Smooth muscle cell (in vitro differentiated cells): ENCODE data around the gene TTC39A. TPM values are rescaled to one million over a fixed set of nuclear protein-coding genes. Genes with fewer than 3 reads are reported as not detected.

Experiments
- DNase-seq: peaks from one replicate; lab custom pipeline; 2025; ENCODE audit not compliant: unreplicated experiment; lab: John Stamatoyannopoulos, UW
- H2AFZ ChIP-seq: fragments of 200-600 bp; sonication (generic); 2 replicates; pipeline ENCODE4 v1.6.0; 2016; ENCODE audit warnings: antibody characterized with exemption, low read depth, mild to moderate bottlenecking
- H3F3A ChIP-seq: fragments of 200-600 bp; sonication (generic); 2 replicates; pipeline ENCODE4 v1.6.0; 2017; ENCODE audit warnings: antibody characterized with exemption, low read depth
- H3K27ac ChIP-seq: fragments of 200-600 bp; sonication (generic); 2 replicates; pipeline ENCODE4 v1.5.1; 2016; ENCODE audit warnings: low read depth, mild to moderate bottlenecking
- H3K27me3 ChIP-seq: fragments of 200-600 bp; sonication (generic); 2 replicates; pipeline ENCODE4 v1.6.1; 2016; ENCODE audit warnings: low read depth, mild to moderate bottlenecking
- H3K36me3 ChIP-seq: fragments of 200-600 bp; sonication (generic); 2 replicates; pipeline ENCODE4 v1.5.1; 2016; ENCODE audit warnings: low read depth
- H3K4me1 ChIP-seq: fragments of 200-600 bp; sonication (generic); 2 replicates; pipeline ENCODE4 v1.5.1; 2016; ENCODE audit warnings: low read depth
- H3K4me2 ChIP-seq: fragments of 200-600 bp; sonication (generic); 2 replicates; pipeline ENCODE4 v1.6.0; 2016; ENCODE audit warnings: mild to moderate bottlenecking
- H3K4me3 ChIP-seq: fragments of 200-600 bp; sonication (generic); 2 replicates; pipeline ENCODE4 v1.5.1; 2016; ENCODE audit warnings: mild to moderate bottlenecking
- H3K79me2 ChIP-seq: fragments of 200-600 bp; sonication (generic); 2 replicates; pipeline ENCODE4 v1.6.0; 2016; ENCODE audit warnings: low read depth, mild to moderate bottlenecking
- H3K9ac ChIP-seq: fragments of 200-600 bp; sonication (generic); 2 replicates; pipeline ENCODE4 v1.6.0; 2016; ENCODE audit warnings: low read depth
- H3K9me3 ChIP-seq: fragments of 200-600 bp; sonication (generic); replicated peaks from 2 replicates; pipeline ENCODE4 v1.5.1; 2016; ENCODE audit warnings: low read depth
- H4K20me1 ChIP-seq: fragments of 200-600 bp; sonication (generic); 2 replicates; pipeline ENCODE4 v1.6.0; 2016; ENCODE audit warnings: low read depth
- CTCF ChIP-seq: fragments of 200-600 bp; sonication (generic); IDR thresholded peaks from 2 replicates; pipeline ENCODE4 v1.5.1; 2017; ENCODE audit warnings: borderline replicate concordance, mild to moderate bottlenecking, antibody characterized with exemption; ENCODE audit not compliant: insufficient read depth, poor library complexity, severe bottlenecking
- WGBS: methylation state at CpG from one replicate; pipeline ENCODE4 v1.1.7; 2016; ENCODE audit warnings: low lambda C conversion rate; 5-methylcytosine and 5-hydroxymethylcytosine counted together
- polyA plus RNA-seq: library from polyadenylated mRNA; unstranded; fragments of >200 nt; fragmentation: Nextera tagmentation; extraction: Ambion mirVana; gene quantifications from 2 replicates; pipeline ENCODE4 v1.2.1, GENCODE V29; 2016
- total RNA-seq: library from RNA; depleted of rRNA; stranded (reverse); fragments of >200 nt; gene quantifications from 2 replicates; pipeline ENCODE4 v1.2.3, GENCODE V29; 2014

TTC39A gene
- total and polyA plus RNA-seq, 2 experiments from 2014 or later, result 0.27 to 2.2 TPM

GRCh38 chr1:51289676-51290488 lies 40.5 kb downstream of the TTC39A start:
- Histone ChIP-seq H3K27me3 (no peaks in the 10 kb centered on the region), H3K4me3 (no peak overlapping the region), H3K27ac (no peak overlapping the region), H4K20me1 (no peaks in the 10 kb centered on the region), H3K79me2 (no peaks in the 10 kb centered on the region), H3K9ac (no peak overlapping the region), H3K9me3 (no peaks in the 10 kb centered on the region), H3K4me1 (peaks cover 1% of the 10 kb centered on the region), H3K36me3 (no peaks in the 10 kb centered on the region), H3K4me2 (no peak overlapping the region), H2AFZ (no peak overlapping the region), H3F3A (no peaks in the 10 kb centered on the region)
- WGBS, result 91% methylated on average over 8 of the region's 8 CpGs
- no peak for TF ChIP-seq CTCF
- no peak for DNase-seq

- H3K4me2 ChIP-seq, result no peak overlapping the region
- H4K20me1 ChIP-seq, result no peaks in the 10 kb centered on the region
- WGBS, result 97% methylated on average over 5 of the region's 5 CpGs
- TF ChIP-seq CTCF, result no peak
- no peaks in the 10 kb centered on the region for H3K27me3 ChIP-seq
- no peak for DNase-seq
- H3K4me1 ChIP-seq, result peaks cover 11% of the 10 kb centered on the region
- H2AFZ ChIP-seq, result no peak overlapping the region
- no peak overlapping the region for H3K4me3 ChIP-seq
- H3K27ac ChIP-seq, result no peak overlapping the region
- H3F3A ChIP-seq, result no peaks in the 10 kb centered on the region
- no peaks in the 10 kb centered on the region for H3K9me3 ChIP-seq
- no peak overlapping the region for H3K9ac ChIP-seq
- no peaks in the 10 kb centered on the region for H3K36me3 ChIP-seq
- no peaks in the 10 kb centered on the region for H3K79me2 ChIP-seq
Measured at GRCh38 chr1:51288578-51288977, 41.8 kb downstream of the TTC39A start.

GRCh38 chr1:51287966-51288365 lies 42.4 kb downstream of the TTC39A start:
- Histone ChIP-seq H3K4me2 (no peak overlapping the region), H3K27ac (no peak overlapping the region), H3K9me3 (no peaks in the 10 kb centered on the region), H3K79me2 (no peaks in the 10 kb centered on the region), H2AFZ (no peak overlapping the region), H4K20me1 (no peaks in the 10 kb centered on the region), H3K4me3 (no peak overlapping the region), H3K9ac (no peak overlapping the region), H3K27me3 (no peaks in the 10 kb centered on the region), H3F3A (no peaks in the 10 kb centered on the region), H3K4me1 (peaks cover 11% of the 10 kb centered on the region), H3K36me3 (no peaks in the 10 kb centered on the region)
- DNase-seq, result no peak
- 94% methylated on average over 8 of the region's 8 CpGs for WGBS
- TF ChIP-seq CTCF, result no peak

- no peaks in the 10 kb centered on the region for H3K79me2 ChIP-seq
- no peaks in the 10 kb centered on the region for H4K20me1 ChIP-seq
- no peak for TF ChIP-seq CTCF
- no peaks in the 10 kb centered on the region for H3K36me3 ChIP-seq
- DNase-seq, result no peak
- H2AFZ ChIP-seq, result no peak overlapping the region
- 91% methylated on average over 1 of the region's 1 CpG for WGBS
- H3K27ac ChIP-seq, result no peak overlapping the region
- no peaks in the 10 kb centered on the region for H3F3A ChIP-seq
- no peaks in the 10 kb centered on the region for H3K27me3 ChIP-seq
- no peak overlapping the region for H3K4me3 ChIP-seq
- H3K4me2 ChIP-seq, result no peak overlapping the region
- H3K4me1 ChIP-seq, result peaks cover 11% of the 10 kb centered on the region
- no peaks in the 10 kb centered on the region for H3K9me3 ChIP-seq
- no peak overlapping the region for H3K9ac ChIP-seq
Measured at GRCh38 chr1:51285055-51285454, 45.3 kb downstream of the TTC39A start.
